Mammary epithelial cell (primary cell): Measurements from ENCODE around the gene METAP1D.

Source experiments
- CTCF ChIP-seq, 2 donors: IDR thresholded peaks in 1 of 2; conservative IDR thresholded peaks in 1 of 2; 2 replicates each; pipeline ENCODE4 v1.5.1; 2011 to 2012; ENCODE audit warnings: inconsistent platforms in 2 of 2, low read length in 2 of 2, mild to moderate bottlenecking in 2 of 2, control low read depth in 1 of 2, low read depth in 1 of 2; ENCODE audit not compliant: insufficient read depth in 1 of 2; ENCODE audit errors: extremely low read depth in 1 of 2
- EZH2 ChIP-seq: IDR thresholded peaks from 2 replicates; pipeline ENCODE4 v1.6.1; 2012; ENCODE audit warnings: low read length, inconsistent platforms, borderline replicate concordance

- TF ChIP-seq CTCF (conservative IDR thresholded peaks at IDR 0.05 in 1 of 2, IDR thresholded peaks at IDR 0.05 in 1 of 2; ENCODE audit: extremely low read depth in 1 of 2, insufficient read depth in 1 of 2, low read depth in 1 of 2, low read length in 2 of 2) (no peak), EZH2 (no peak)
These were observed 47.0 kb upstream of the METAP1D start for GRCh38 chr2:171952748-171953147.
